GM12878 (cell line): ENCODE measurements around the gene MBD3. TPM values are rescaled to one million over a fixed set of nuclear protein-coding genes. Genes with fewer than 3 reads are reported as not detected.

Source experiments
- ATF3 ChIP-seq: IDR thresholded peaks from 2 replicates; pipeline ENCODE4 v1.6.1; 2011; ENCODE audit warnings: low read depth, mild to moderate bottlenecking, low read length, moderate library complexity, borderline replicate concordance; ENCODE audit errors: extremely low read depth
- BMI1 ChIP-seq: fragments of 450-650 bp; IDR thresholded peaks from 2 replicates; pipeline ENCODE4 v1.6.1; 2016; ENCODE audit warnings: mild to moderate bottlenecking, moderate library complexity, borderline replicate concordance
- BRCA1 ChIP-seq: IDR thresholded peaks from 2 replicates; pipeline ENCODE4 v1.6.1; 2011; ENCODE audit warnings: low read depth, low read length, improper control_type of control experiment
- CEBPZ ChIP-seq: fragments of 150-350 bp; IDR thresholded peaks from 2 replicates; pipeline ENCODE4 v1.6.1; 2016; ENCODE audit warnings: low read depth, low read length
- DPF2 ChIP-seq: fragments of 450-650 bp; IDR thresholded peaks from 2 replicates; pipeline ENCODE4 v1.6.1; 2017; ENCODE audit warnings: mild to moderate bottlenecking
- ETV6 ChIP-seq, 2 experiments: fragments of 450-650 bp in 1 of 2; IDR thresholded peaks in 1 of 2; conservative IDR thresholded peaks in 1 of 2; 2 replicates each; pipeline ENCODE4 v1.6.1; 2014; ENCODE audit warnings: antibody characterized with exemption in 1 of 2, borderline replicate concordance in 1 of 2, low read depth in 1 of 2, mild to moderate bottlenecking in 1 of 2, moderate library complexity in 1 of 2
- FOXK2 ChIP-seq: fragments of 450-650 bp; IDR thresholded peaks from 2 replicates; pipeline ENCODE4 v1.6.1; 2017; ENCODE audit warnings: mild to moderate bottlenecking, moderate library complexity
- JUNB ChIP-seq: IDR thresholded peaks from 2 replicates; pipeline ENCODE4 v1.6.1; 2016; ENCODE audit warnings: antibody characterized with exemption, mild to moderate bottlenecking
- KAT2A ChIP-seq: conservative IDR thresholded peaks from 2 replicates; pipeline ENCODE4 v1.6.1; 2011; ENCODE audit warnings: low read depth, low read length; ENCODE audit not compliant: control insufficient read depth
- KLF5 ChIP-seq: fragments of 450-650 bp; IDR thresholded peaks from 2 replicates; pipeline ENCODE4 v1.6.1; 2014; ENCODE audit warnings: mild to moderate bottlenecking; ENCODE audit not compliant: partially characterized antibody
- NFYB ChIP-seq: IDR thresholded peaks from 2 replicates; pipeline ENCODE4 v1.6.1; 2011; ENCODE audit warnings: low read depth, mild to moderate bottlenecking, low read length, improper control_type of control experiment, moderate library complexity; ENCODE audit not compliant: insufficient read depth
- PBX3 ChIP-seq: IDR thresholded peaks from 2 replicates; pipeline ENCODE4 v1.6.1; 2011; ENCODE audit warnings: mild to moderate bottlenecking, low read depth, low read length, moderate library complexity; ENCODE audit not compliant: insufficient replicate concordance
- SIX5 ChIP-seq: IDR thresholded peaks from 2 replicates; pipeline ENCODE4 v1.6.1; 2011; ENCODE audit warnings: mild to moderate bottlenecking, low read depth, low read length, moderate library complexity; ENCODE audit not compliant: severe bottlenecking
- SMAD1 ChIP-seq: fragments of 450-650 bp; IDR thresholded peaks from 2 replicates; pipeline ENCODE4 v1.6.1; 2018; ENCODE audit warnings: mild to moderate bottlenecking, low read depth; ENCODE audit not compliant: partially characterized antibody
- SREBF1 ChIP-seq: IDR thresholded peaks from 2 replicates; pipeline ENCODE4 v1.6.1; 2012; ENCODE audit warnings: mild to moderate bottlenecking, low read length
- STAT3 ChIP-seq: IDR thresholded peaks from 2 replicates; pipeline ENCODE4 v1.6.1; 2011; ENCODE audit warnings: low read depth, low read length, improper control_type of control experiment
- SUZ12 ChIP-seq: fragments of 200-600 bp; sonication (generic); IDR thresholded peaks from one replicate; pipeline ENCODE4 v1.6.1; 2018; ENCODE audit warnings: antibody characterized with exemption, mild to moderate bottlenecking; ENCODE audit not compliant: unreplicated experiment
- TARDBP ChIP-seq: IDR thresholded peaks from 2 replicates; pipeline ENCODE4 v1.6.1; 2016; ENCODE audit warnings: borderline replicate concordance
- WRNIP1 ChIP-seq: IDR thresholded peaks from 2 replicates; pipeline ENCODE4 v1.6.1; 2011; ENCODE audit warnings: low read depth, low read length, improper control_type of control experiment, borderline replicate concordance
- YY1 ChIP-seq: IDR thresholded peaks from 2 replicates; pipeline ENCODE4 v1.6.1; 2011; ENCODE audit warnings: low read depth, mild to moderate bottlenecking, low read length
- ZNF592 ChIP-seq: fragments of 450-650 bp; IDR thresholded peaks from 2 replicates; pipeline ENCODE4 v1.6.1; 2017; ENCODE audit warnings: mild to moderate bottlenecking, moderate library complexity
- ZSCAN29 ChIP-seq: fragments of 450-650 bp; IDR thresholded peaks from 2 replicates; pipeline ENCODE4 v1.6.1; 2017; ENCODE audit warnings: mild to moderate bottlenecking, moderate library complexity
- polyA plus RNA-seq, 11 experiments: library from polyadenylated mRNA; depleted of rRNA in 4 of 11; unstranded in 6 of 11; stranded (reverse) in 5 of 11; fragments of >200 nt; fragmentation: Nextera tagmentation in 4 of 11; fragmentation: Illumina TruSeq in 1 of 11; extraction: Ambion mirVana in 4 of 11; extraction: Trizol in 1 of 11; gene quantifications; 1 replicate in 1 of 11; 2 replicates in 10 of 11; pipeline versions ENCODE4 v1.2.1 to v1.2.3, GENCODE V29; 2011 to 2016; ENCODE audit warnings: inconsistent platforms in 2 of 11, missing spikeins in 2 of 11, low read depth in 1 of 11
- total RNA-seq, 4 experiments: library from RNA; depleted of rRNA in 3 of 4; stranded (reverse); fragments of >200 nt in 3 of 4; fragmentation: Illumina TruSeq in 1 of 4; extraction: Trizol in 1 of 4; gene quantifications; 2 replicates each; pipeline versions ENCODE4 v1.2.1 to v1.2.3, GENCODE V29; 2013 to 2021

Gene MBD3
- total and polyA plus RNA-seq, 10 of the 15 experiments (the other 5 are each of a cell fraction or from before 2014, with no cell fraction given) = 0.13 to 107 (median 21.9) TPM

- no peak for TF ChIP-seq STAT3
- TF ChIP-seq BMI1 = no peak
- TF ChIP-seq SIX5 = no peak
- no peak for TF ChIP-seq PBX3
- TF ChIP-seq KLF5 = peak; percentile 39
- TF ChIP-seq WRNIP1 = no peak
- TF ChIP-seq ETV6 (conservative IDR thresholded peaks at IDR 0.05 in 1 of 2, IDR thresholded peaks at IDR 0.05 in 1 of 2; ENCODE audit: borderline replicate concordance in 1 of 2, low read depth in 1 of 2) = no peak
- TF ChIP-seq JUNB = no peak
- TF ChIP-seq NFYB = no peak
- TF ChIP-seq BRCA1 = no peak
- 0 out of 2 replicates have a peak, but pooled peaks have one; percentile 24 for TF ChIP-seq ZNF592
- TF ChIP-seq ATF3 = no peak
- TF ChIP-seq FOXK2 = no peak
- TF ChIP-seq DPF2 = peak; percentile 72; the same call in 1 of the 2 replicates
- no peak for TF ChIP-seq ZSCAN29
- no peak for TF ChIP-seq KAT2A
- TF ChIP-seq SMAD1 = no peak
- TF ChIP-seq YY1 = peak; percentile 85
- TF ChIP-seq SUZ12 = no peak
- TF ChIP-seq SREBF1 = no peak
- TF ChIP-seq TARDBP = 0 out of 2 replicates have a peak, but pooled peaks have one; percentile 24
- no peak for TF ChIP-seq CEBPZ
These were observed 476 bp downstream of the MBD3 start (continued) for GRCh38 chr19:1592024-1592754.
